ENCODE data around the gene KCNQ2.

DNA sequence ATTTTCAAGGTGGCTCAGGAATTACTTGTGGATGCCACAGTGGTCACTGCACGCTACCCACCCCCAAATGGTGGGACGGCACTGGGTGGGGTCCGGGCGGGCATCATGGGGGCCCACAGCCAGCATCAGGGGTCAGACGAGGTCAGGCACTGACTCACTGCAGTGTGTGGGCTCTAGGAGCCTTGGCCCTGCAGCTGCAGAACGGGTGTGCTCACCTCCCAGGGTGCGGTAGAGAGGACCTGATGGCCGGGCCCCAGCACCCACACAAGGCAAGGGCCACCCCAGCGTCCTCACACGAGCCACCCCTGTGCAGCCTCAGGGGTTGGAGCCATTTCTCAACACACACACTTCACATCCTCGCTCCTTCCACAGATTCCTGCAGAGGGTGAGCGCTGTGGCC lies 34.3 kb downstream of the KCNQ2 start:
- TF ChIP-seq EZH2 (IDR thresholded peaks at IDR 0.05) (no peak), EZH2phosphoT487 (IDR thresholded peaks at IDR 0.05) (no peak)
- TF ChIP-seq, protein P1, sequence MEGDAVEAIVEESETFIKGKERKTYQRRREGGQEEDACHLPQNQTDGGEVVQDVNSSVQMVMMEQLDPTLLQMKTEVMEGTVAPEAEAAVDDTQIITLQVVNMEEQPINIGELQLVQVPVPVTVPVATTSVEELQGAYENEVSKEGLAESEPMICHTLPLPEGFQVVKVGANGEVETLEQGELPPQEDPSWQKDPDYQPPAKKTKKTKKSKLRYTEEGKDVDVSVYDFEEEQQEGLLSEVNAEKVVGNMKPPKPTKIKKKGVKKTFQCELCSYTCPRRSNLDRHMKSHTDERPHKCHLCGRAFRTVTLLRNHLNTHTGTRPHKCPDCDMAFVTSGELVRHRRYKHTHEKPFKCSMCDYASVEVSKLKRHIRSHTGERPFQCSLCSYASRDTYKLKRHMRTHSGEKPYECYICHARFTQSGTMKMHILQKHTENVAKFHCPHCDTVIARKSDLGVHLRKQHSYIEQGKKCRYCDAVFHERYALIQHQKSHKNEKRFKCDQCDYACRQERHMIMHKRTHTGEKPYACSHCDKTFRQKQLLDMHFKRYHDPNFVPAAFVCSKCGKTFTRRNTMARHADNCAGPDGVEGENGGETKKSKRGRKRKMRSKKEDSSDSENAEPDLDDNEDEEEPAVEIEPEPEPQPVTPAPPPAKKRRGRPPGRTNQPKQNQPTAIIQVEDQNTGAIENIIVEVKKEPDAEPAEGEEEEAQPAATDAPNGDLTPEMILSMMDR (IDR thresholded peaks at IDR 0.05) = no peak
